GM12892 (cell line): Measurements from ENCODE around the gene TMCO4.

Experiments used
- POLR2A ChIP-seq: IDR thresholded peaks from 2 replicates; pipeline ENCODE4 v1.6.1; 2011; ENCODE audit warnings: low read depth, low read length, control low read depth
- POLR2AphosphoS5 ChIP-seq: IDR thresholded peaks from 2 replicates; pipeline ENCODE4 v1.6.1; 2011; ENCODE audit warnings: low read depth, low read length, control low read depth
- TAF1 ChIP-seq: IDR thresholded peaks from 2 replicates; pipeline ENCODE4 v1.6.1; 2011; ENCODE audit warnings: low read depth, mild to moderate bottlenecking, control low read depth, low read length, borderline replicate concordance

- TF ChIP-seq POLR2AphosphoS5: no peak
- TF ChIP-seq TAF1: no peak
- no peak for TF ChIP-seq POLR2A
Measured at GRCh38 chr1:19808351-19808750, 8.6 kb upstream of the TMCO4 start.
